GM21717 (cell line): ENCODE measurements around the gene LDLR.
"Not testable (repeated sequence)": the region's sequence is repeated elsewhere in the genome, so short reads cannot be mapped to it uniquely, and the experiment has no call there.

Experiments
- ATAC-seq: cut with Tn5 transposase; IDR thresholded peaks from one replicate; pipeline ENCODE4 v1.9.1; 2021; ENCODE audit warnings: mild to moderate bottlenecking, moderate library complexity; ENCODE audit not compliant: unreplicated experiment

The LDLR gene

GRCh38 chr19:11070123-11070522 lies 19.1 kb upstream of the LDLR start:
- ATAC-seq, result no peak

DNA sequence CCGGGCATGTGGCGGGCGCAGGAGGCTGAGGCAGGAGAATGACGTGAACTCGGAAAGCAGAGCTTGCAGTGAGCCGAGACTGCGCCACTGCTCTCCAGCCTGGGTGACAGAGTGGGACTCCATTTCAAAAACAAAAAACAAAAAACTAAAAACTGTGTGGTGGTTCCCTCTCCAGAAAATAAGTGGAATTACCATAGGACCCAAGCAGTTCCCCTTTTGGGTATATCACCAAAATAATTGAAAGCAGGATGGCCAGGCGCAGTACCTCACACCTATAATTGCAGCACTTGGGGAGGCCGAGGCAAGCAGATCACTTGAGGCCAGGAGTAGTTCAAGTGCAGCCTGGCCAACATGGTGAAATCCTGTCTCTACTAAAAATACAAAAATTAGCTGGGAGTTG lies 15.7 kb upstream of the LDLR start:
- ATAC-seq, result no peak

DNA sequence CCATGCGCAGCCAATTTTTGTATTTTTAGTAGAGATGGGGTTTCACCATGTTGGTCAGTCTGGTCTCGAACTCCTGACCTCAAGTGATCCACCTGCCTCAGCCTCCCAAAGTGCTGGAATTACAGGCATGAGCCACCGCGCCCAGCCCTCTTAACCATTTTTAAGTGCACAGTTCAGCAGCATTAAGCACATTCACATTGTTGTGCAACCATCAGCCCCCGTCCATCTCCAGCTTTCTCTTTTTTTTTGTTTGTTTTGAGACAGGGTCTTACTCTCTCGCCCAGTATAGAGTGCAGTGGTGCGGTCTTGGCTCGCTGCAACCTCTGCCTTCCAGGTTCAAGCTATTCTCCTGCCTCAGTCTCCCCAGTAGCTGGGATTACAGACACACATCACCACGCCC lies 12.5 kb upstream of the LDLR start:
- not testable (repeated sequence) for ATAC-seq

- ATAC-seq, result no peak
These were observed 10.4 kb upstream of the LDLR start for GRCh38 chr19:11078893-11079292.

DNA sequence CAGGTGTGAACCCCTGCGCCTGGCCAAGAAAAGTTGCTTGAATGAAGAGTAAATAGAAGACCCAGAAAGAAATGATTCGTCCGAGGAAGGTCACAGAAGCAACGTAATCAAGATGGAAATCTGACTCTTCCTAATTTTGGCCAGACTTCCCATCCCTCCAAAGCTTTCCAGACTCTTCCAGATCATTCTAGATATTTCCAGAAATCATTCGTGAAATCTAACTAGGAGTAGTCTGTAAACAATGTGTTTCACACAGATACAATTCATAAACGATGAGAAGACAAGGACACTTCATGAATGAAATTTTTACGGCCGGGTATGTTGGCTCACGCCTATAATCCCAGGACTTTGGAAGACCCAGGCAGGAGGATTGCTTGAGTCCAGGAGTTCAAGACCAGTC lies 9.3 kb upstream of the LDLR start:
- ATAC-seq, result no peak

- no peak for ATAC-seq
These were observed 1.3 kb upstream of the LDLR start for GRCh38 chr19:11087870-11088505.

GRCh38 chr19:11088506-11089253 lies 583 bp upstream of the LDLR start:
- no peak for ATAC-seq

- peak; percentile 8 for ATAC-seq
These were observed 676 bp downstream of the LDLR start for GRCh38 chr19:11090014-11090263.

GRCh38 chr19:11090264-11090996 lies 1.2 kb downstream of the LDLR start:
- peak; percentile 64 for ATAC-seq

DNA sequence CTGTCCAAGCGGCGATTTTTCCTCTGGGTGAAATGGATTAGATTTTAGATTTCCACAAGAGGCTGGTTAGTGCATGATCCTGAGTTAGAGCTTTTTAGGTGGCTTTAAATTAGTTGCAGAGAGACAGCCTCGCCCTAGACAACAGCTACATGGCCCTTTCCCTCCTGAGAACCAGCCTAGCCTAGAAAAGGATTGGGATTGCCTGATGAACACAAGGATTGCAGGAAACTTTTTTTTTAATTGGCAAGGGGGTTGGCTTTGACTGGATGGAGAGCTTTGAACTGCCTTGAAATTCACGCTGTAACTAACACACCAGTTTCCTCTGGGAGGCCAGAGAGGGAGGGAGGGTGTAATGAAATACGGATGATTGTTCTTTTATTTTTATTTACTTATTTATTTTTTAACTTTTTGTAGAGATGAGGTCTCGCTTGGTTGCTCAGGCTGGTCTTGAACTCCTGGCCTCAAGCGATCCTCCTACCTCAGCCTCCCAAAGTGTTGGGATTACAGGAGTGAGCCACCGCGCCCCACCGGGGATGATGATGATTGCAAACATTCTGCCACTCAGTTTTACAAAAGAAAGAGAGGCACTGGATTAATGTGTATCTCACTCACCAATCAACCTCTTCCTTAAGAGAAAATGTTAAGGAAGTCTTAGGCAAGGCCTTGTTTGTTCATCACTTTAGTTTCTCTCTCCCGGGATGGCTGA lies 1.9 kb downstream of the LDLR start:
- no peak for ATAC-seq

GRCh38 chr19:11091703-11092153 lies 2.5 kb downstream of the LDLR start:
- no peak for ATAC-seq

DNA sequence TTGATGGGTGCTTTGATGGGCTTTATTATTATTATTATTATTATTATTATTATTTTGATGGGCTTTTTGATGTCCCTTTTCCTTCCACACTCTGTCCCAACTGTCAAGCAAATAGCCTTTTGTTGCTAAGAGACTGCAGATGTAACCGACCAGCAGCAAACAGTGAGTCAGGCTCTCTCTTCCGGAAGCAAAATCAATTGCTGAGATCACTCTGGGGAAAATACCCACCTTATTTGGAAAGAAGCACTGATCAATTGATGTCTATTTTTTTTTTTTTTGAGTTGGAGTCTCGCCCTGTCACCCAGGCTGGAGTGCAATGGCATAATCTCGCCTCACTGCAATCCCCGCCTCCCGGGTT lies 2.9 kb downstream of the LDLR start:
- no peak for ATAC-seq

GRCh38 chr19:11093689-11094238 lies 4.5 kb downstream of the LDLR start:
- no peak for ATAC-seq

DNA sequence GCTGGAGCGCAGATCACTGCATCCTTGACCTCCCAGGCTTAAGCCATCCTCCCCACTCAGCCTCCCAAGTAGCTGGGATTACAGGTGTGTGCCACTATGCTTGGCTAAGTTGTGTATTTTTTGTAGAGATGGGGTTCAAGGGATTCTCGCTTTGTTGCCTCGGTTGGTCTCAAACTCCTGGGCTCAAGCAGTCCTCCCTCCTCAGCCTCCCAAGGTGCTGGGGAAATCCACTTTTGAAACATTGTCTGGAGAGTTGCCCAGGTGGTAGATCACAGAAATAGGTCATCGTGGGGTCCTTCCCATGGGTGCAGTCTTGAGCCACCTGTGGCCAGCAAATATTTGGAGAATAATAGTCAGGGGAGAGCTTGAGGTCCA lies 5.2 kb downstream of the LDLR start:
- ATAC-seq, result no peak

GRCh38 chr19:11096210-11096841 lies 7.1 kb downstream of the LDLR start:
- no peak for ATAC-seq

DNA sequence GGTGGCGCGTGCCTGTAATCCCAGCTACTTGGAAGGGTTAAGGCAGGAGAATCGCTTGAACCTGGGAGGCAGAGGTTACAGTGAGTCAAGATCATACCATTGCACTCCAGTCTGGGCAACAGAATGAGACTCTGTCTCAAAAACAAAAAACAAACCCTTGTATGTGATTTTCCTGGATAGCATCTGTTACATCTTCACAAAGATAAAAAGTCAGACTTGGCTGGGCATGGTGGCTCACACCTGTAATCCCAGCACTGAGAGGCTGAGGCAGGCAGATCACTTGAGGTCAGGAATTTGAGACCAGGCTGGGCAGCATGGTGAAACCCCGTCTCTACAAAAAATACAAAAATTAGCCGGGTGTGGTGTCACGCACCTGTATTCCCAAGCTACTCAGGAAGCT lies 8.1 kb downstream of the LDLR start:
- not testable (repeated sequence) for ATAC-seq

- ATAC-seq, result no peak
These were observed 9.1 kb downstream of the LDLR start for GRCh38 chr19:11098327-11098726.

GRCh38 chr19:11098861-11099260 lies 9.6 kb downstream of the LDLR start:
- ATAC-seq, result no peak

- ATAC-seq, result no peak
These were observed 10.8 kb downstream of the LDLR start for GRCh38 chr19:11100049-11100448.

DNA sequence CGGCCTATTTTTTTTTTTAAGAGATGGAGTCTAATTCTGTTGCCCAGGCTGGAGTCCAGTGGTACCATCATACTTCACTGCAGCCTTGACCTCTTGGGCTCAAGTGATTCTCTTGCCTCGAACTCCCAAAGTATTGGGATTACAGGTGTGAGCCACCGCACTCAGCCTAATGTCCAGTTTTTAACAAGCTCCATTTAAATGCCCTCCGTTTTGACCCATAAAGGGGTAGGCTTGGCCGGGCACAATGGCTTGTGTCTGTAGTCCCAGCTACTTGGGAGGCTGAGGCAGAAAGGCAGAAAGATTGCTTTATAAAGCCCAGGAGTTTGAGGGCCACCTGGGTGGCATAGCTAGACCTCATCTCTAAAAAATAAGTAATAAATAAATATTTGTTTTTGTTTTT lies 11.8 kb downstream of the LDLR start:
- ATAC-seq, result no peak

- ATAC-seq, result no peak
These were observed 13.7 kb downstream of the LDLR start for GRCh38 chr19:11102944-11103343.
